Brain microvascular endothelial cell (primary cell): Measurements from ENCODE around the gene CENPT.

Source experiments
- DNase-seq: peaks from one replicate; pipeline ENCODE4 v3.0.0-alpha.2; 2020
- H3K27ac ChIP-seq: fragments of 250-450 bp; sonication (Bioruptor Pico); 2 replicates; pipeline ENCODE4 v1.5.1; 2020; ENCODE audit warnings: mild to moderate bottlenecking, moderate library complexity
- H3K27me3 ChIP-seq: fragments of 250-450 bp; sonication (Bioruptor Pico); replicated peaks from 2 replicates; pipeline ENCODE4 v1.5.1; 2020; ENCODE audit warnings: mild to moderate bottlenecking
- H3K36me3 ChIP-seq: fragments of 250-450 bp; sonication (Bioruptor Pico); replicated peaks from 2 replicates; pipeline ENCODE4 v1.5.1; 2020; ENCODE audit warnings: mild to moderate bottlenecking
- H3K4me3 ChIP-seq: 2 replicates; pipeline ENCODE4 v1.5.1; 2011; ENCODE audit warnings: low read depth, mild to moderate bottlenecking, control low read depth, low read length, moderate library complexity
- in situ Hi-C: cut with HindIII; loops from 2 replicates; pipeline ENCODE4 v1.10.0; 2017; ENCODE audit warnings: low sequenced_read_pairs, low pct_ligation_motif_present
- TF ChIP-seq, protein P1 (sequence below): IDR thresholded peaks from 2 replicates; pipeline ENCODE4 v1.5.1; 2011; ENCODE audit warnings: low read depth, mild to moderate bottlenecking, moderate library complexity, low read length, control low read depth, inconsistent platforms; ENCODE audit errors: missing control alignments

The CENPT gene

DNA sequence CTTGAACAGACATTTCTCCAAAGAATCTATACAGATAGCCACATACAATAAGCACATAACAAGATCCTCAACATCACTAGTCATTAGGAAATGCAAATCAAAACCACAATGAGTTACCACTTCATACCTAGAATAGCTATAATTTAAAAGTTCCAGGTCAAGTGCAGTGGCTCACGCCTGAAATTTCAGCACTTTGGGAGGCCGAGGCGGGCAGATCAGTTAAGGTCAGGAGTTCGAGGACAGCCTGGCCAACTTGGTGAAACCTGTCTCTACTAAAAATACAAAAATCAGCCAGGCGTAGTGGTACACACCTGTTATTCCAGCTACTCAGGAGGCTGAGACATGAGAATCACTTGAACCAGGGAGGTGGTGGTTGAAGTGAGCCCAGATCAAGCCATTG is 61.0 kb downstream of the CENPT start:
- no peak overlapping the region for H3K4me3 ChIP-seq
- H3K27me3 ChIP-seq = no peaks in the 10 kb centered on the region
- TF ChIP-seq, protein P1, sequence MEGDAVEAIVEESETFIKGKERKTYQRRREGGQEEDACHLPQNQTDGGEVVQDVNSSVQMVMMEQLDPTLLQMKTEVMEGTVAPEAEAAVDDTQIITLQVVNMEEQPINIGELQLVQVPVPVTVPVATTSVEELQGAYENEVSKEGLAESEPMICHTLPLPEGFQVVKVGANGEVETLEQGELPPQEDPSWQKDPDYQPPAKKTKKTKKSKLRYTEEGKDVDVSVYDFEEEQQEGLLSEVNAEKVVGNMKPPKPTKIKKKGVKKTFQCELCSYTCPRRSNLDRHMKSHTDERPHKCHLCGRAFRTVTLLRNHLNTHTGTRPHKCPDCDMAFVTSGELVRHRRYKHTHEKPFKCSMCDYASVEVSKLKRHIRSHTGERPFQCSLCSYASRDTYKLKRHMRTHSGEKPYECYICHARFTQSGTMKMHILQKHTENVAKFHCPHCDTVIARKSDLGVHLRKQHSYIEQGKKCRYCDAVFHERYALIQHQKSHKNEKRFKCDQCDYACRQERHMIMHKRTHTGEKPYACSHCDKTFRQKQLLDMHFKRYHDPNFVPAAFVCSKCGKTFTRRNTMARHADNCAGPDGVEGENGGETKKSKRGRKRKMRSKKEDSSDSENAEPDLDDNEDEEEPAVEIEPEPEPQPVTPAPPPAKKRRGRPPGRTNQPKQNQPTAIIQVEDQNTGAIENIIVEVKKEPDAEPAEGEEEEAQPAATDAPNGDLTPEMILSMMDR = no peak
- in situ Hi-C loops = no loop called here
- H3K27ac ChIP-seq = no peak overlapping the region
- H3K36me3 ChIP-seq = no peaks in the 10 kb centered on the region
- DNase-seq = no peak

DNA sequence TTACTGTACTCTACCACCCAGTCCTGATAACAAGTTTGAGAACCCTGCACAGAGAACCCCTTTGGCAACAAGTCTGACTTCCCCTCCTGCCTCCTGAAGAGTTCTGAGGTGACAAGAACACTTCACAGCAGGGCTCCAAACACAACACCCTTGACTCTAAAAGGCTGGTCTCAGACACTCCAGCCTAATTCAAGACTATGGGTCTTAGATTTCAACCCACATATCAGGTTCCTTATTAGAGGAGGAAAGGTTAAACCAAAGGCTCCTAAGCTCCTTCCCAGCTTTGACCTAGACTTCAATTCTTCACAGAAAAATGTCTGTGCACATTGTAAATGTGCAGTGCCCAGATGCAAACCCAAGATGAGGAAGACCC is 64.2 kb downstream of the CENPT start:
- H3K27ac ChIP-seq = no peak overlapping the region
- H3K27me3 ChIP-seq = no peaks in the 10 kb centered on the region
- TF ChIP-seq, protein P1 = no peak
- H3K4me3 ChIP-seq = no peak overlapping the region
- DNase-seq = no peak
- no peaks in the 10 kb centered on the region for H3K36me3 ChIP-seq
- in situ Hi-C loops = no loop called here

DNA sequence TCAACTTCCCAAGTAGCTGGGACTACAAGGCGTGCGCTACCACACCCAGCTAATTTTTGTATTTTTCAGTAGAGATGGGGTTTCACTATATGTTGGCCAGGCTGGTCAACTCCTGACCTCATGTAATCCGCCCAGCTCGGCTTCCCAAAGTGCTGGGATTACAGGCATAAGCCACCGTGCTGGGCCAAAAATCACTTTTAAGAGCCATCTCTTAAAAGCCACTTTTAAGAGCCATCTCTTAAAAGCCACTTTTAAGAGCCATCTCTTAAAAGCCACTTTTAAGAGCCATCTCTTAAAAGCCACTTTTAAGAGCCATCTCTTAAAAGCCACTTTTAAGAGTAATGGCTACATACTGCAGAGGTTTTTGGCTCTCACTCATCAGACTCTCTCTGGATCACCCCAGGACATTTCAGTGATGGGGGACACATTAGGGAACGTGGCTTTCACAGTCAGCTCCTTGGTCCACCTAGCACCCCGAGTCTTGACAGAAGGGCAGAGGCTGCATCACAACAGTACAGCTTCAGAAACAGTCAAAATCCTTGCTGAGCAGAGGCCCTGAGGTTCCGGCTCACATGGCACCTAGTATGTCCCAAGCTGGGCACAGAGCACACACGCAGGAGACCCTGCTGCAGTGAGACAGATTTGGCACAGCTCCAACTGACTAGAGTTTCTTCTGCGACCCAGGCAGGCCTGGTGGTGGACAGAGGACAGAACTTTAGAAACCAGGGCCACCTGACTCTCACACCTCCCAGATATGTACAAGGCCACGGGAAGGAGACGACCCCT is 64.7 kb downstream of the CENPT start:
- DNase-seq = no peak
- no peak overlapping the region for H3K27ac ChIP-seq
- H3K36me3 ChIP-seq = no peaks in the 10 kb centered on the region
- H3K4me3 ChIP-seq = no peak overlapping the region
- in situ Hi-C loops = no loop called here
- TF ChIP-seq, protein P1 = no peak
- no peaks in the 10 kb centered on the region for H3K27me3 ChIP-seq

DNA sequence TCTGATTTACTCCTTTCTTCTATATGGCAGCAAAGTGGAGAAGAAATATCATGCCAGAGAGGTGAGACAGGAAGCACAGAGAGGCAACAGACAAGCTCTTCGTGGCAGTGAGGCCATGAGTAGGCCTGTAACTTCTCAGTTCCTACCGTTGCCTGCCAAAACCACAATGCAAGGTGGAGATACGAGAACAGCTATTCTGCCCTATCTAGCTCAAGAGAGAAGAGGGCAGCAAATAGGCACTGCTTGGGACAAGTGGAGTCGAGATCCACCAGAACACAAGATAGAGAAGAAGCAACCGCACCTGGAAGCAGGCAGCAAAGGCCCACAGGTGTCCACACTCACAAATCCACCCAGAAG is 66.0 kb downstream of the CENPT start:
- H3K4me3 ChIP-seq = no peak overlapping the region
- in situ Hi-C loops = no loop called here
- H3K27me3 ChIP-seq = no peaks in the 10 kb centered on the region
- TF ChIP-seq, protein P1 = no peak
- H3K36me3 ChIP-seq = no peaks in the 10 kb centered on the region
- no peak for DNase-seq
- H3K27ac ChIP-seq = no peak overlapping the region

DNA sequence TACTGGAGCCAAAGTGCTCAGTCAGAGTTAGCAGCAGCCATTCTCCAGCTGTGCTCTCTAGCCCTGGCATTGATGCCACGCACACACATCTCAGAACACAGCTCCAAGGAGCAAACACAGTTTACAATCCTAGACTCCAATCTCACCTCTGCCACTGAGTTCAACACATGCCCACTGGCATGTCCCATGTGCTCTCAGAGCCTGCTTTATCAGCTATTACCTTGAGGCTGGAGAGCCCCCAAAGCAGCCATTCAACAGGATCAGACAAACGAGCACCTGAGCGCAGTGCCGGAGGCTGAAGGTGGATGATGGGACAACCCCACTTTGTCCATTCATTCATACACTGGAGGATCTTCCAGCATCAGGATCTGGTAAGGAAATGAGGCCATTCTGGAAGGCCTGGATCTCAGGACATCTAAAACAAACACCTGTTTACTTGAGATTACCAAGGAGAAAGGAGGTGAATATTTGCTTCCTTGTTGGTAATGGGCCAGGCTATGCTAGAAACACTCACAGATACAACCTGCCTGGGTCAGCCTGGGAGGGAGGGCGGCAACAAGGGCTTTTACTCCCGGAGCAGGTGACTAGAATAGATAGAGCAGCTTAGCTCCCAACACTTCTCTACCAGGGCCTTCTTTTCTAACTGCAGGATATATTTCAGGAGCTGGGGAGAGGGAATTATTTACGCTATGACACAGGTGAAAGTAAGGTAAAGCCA is 66.5 kb downstream of the CENPT start:
- TF ChIP-seq, protein P1 = no peak
- Histone ChIP-seq H3K27ac (no peak overlapping the region), H3K36me3 (no peaks in the 10 kb centered on the region)

More for the DNA sequence above, 66.5 kb downstream of the CENPT start:
- H3K27me3 ChIP-seq = no peaks in the 10 kb centered on the region
- no peak overlapping the region for H3K4me3 ChIP-seq
- in situ Hi-C loops = no loop called here
- DNase-seq = no peak
